GM23338 (cell line): ENCODE results near the gene S1PR3. TPM values are rescaled to one million over a fixed set of nuclear protein-coding genes. Genes with fewer than 3 reads are reported as not detected.

Experiments used
- ATAC-seq: fragments of 200-7000 bp; cut with Tn5 transposase; 3 replicates; pipeline ENCODE4 v1.9.1; 2020
- DNase-seq: peaks from one replicate; pipeline ENCODE4 v3.0.0-alpha.2; 2015; ENCODE audit warnings: low spot score
- H2AFZ ChIP-seq: fragments of 200-600 bp; sonication (generic); 2 replicates; pipeline ENCODE4 v1.8.0; 2016; ENCODE audit warnings: antibody characterized with exemption, mild to moderate bottlenecking, moderate library complexity
- H3F3A ChIP-seq: fragments of 200-600 bp; sonication (generic); replicated peaks from 2 replicates; pipeline ENCODE4 v1.8.0; 2017; ENCODE audit warnings: antibody characterized with exemption, mixed run types, low read depth
- H3K27ac ChIP-seq: fragments of 200-600 bp; sonication (generic); 2 replicates; pipeline ENCODE4 v1.6.1; 2016; ENCODE audit warnings: low read depth
- H3K27me3 ChIP-seq: fragments of 200-600 bp; sonication (generic); 2 replicates; pipeline ENCODE4 v1.8.0; 2016; ENCODE audit warnings: mild to moderate bottlenecking, mixed run types, moderate library complexity; ENCODE audit not compliant: insufficient read depth
- H3K36me3 ChIP-seq: fragments of 200-600 bp; sonication (generic); 2 replicates; pipeline ENCODE4 v1.8.0; 2016; ENCODE audit warnings: mild to moderate bottlenecking; ENCODE audit not compliant: insufficient read depth
- H3K4me1 ChIP-seq: fragments of 200-600 bp; sonication (generic); 2 replicates; pipeline ENCODE4 v1.8.0; 2016; ENCODE audit warnings: mild to moderate bottlenecking, moderate library complexity; ENCODE audit not compliant: insufficient read depth
- H3K4me2 ChIP-seq: fragments of 200-600 bp; sonication (generic); 2 replicates; pipeline ENCODE4 v1.7.1; 2017; ENCODE audit warnings: mixed run types
- H3K4me3 ChIP-seq: fragments of 200-600 bp; sonication (generic); 2 replicates; pipeline ENCODE4 v1.6.1; 2016; ENCODE audit warnings: mixed run types
- H3K79me2 ChIP-seq: fragments of 200-600 bp; sonication (generic); replicated peaks from 2 replicates; pipeline ENCODE4 v1.8.0; 2017; ENCODE audit warnings: mild to moderate bottlenecking; ENCODE audit not compliant: insufficient read depth
- H3K9me2 ChIP-seq: fragments of 200-600 bp; sonication (generic); 2 replicates; pipeline ENCODE4 v1.8.0; 2017; ENCODE audit not compliant: insufficient read depth
- H4K20me1 ChIP-seq: fragments of 200-600 bp; sonication (generic); replicated peaks from 2 replicates; pipeline ENCODE4 v1.8.0; 2017; ENCODE audit warnings: mild to moderate bottlenecking; ENCODE audit not compliant: insufficient read depth
- H3K27ac Mint-ChIP-seq: 2 replicates; pipeline ENCODE4 v1.8.0; 2020; ENCODE audit warnings: inconsistent platforms, mild to moderate bottlenecking, moderate library complexity, mixed read lengths
- H3K27me3 Mint-ChIP-seq: 3 replicates; pipeline ENCODE4 v1.8.0; 2022; ENCODE audit warnings: low read depth, mild to moderate bottlenecking, moderate library complexity, mixed read lengths, inconsistent platforms; ENCODE audit not compliant: insufficient read depth, poor library complexity
- H3K36me3 Mint-ChIP-seq: 3 replicates; pipeline ENCODE4 v1.8.0; 2021; ENCODE audit warnings: low read depth, mild to moderate bottlenecking, inconsistent platforms, moderate library complexity, mixed read lengths
- H3K4me1 Mint-ChIP-seq: 3 replicates; pipeline ENCODE4 v1.8.0; 2020; ENCODE audit warnings: mild to moderate bottlenecking, inconsistent platforms, mixed read lengths
- H3K4me3 Mint-ChIP-seq: 3 replicates; pipeline ENCODE4 v1.8.0; 2021; ENCODE audit warnings: moderate library complexity, mild to moderate bottlenecking, inconsistent platforms, mixed read lengths
- H3K9me3 Mint-ChIP-seq: 3 replicates; pipeline ENCODE4 v1.8.0; 2020; ENCODE audit warnings: moderate library complexity, mild to moderate bottlenecking, inconsistent platforms, mixed read lengths
- EZH2 ChIP-seq: fragments of 200-600 bp; sonication (generic); IDR thresholded peaks from one replicate; pipeline ENCODE4 v1.8.0; 2017; ENCODE audit warnings: antibody characterized with exemption, mild to moderate bottlenecking, low read depth; ENCODE audit not compliant: unreplicated experiment
- EZH2phosphoT487 ChIP-seq: fragments of 200-600 bp; sonication (generic); IDR thresholded peaks from one replicate; pipeline ENCODE4 v1.8.1; 2018; ENCODE audit warnings: antibody characterized with exemption; ENCODE audit not compliant: unreplicated experiment
- JUNB ChIP-seq: IDR thresholded peaks from one replicate; pipeline ENCODE4 v1.6.1; 2016; ENCODE audit warnings: antibody characterized with exemption; ENCODE audit not compliant: unreplicated experiment
- NANOG ChIP-seq: IDR thresholded peaks from 2 replicates; pipeline ENCODE4 v1.6.1; 2016; ENCODE audit warnings: antibody characterized with exemption, borderline replicate concordance
- POLR2AphosphoS5 ChIP-seq: IDR thresholded peaks from 2 replicates; pipeline ENCODE4 v1.6.1; 2016; ENCODE audit warnings: antibody characterized with exemption, low read depth
- ZNF114 ChIP-seq: fragments of 250-450 bp; sonication (Bioruptor Pico); IDR thresholded peaks from 2 replicates; pipeline ENCODE4 v1.5.0; 2020; ENCODE audit warnings: mild to moderate bottlenecking, moderate library complexity
- polyA plus RNA-seq: library from polyadenylated mRNA; unstranded; fragments of >200 nt; fragmentation: Nextera tagmentation; extraction: Ambion mirVana; gene quantifications from 2 replicates; pipeline ENCODE4 v1.2.1, GENCODE V29; 2016
- total RNA-seq: library from RNA; depleted of rRNA; stranded (reverse); fragments of >200 nt; shearing (Covaris generic); gene quantifications from 2 replicates; pipeline ENCODE4 v1.2.3, GENCODE V29; 2014
- TF ChIP-seq, protein P1 (sequence below), 2 experiments: fragments of 200-600 bp in 1 of 2; sonication (generic) in 1 of 2; conservative IDR thresholded peaks; 2 replicates each; pipeline versions ENCODE4 v1.5.1 to v1.6.1; 2016 to 2017; ENCODE audit warnings: antibody characterized with exemption in 2 of 2, low read depth in 2 of 2, mild to moderate bottlenecking in 2 of 2, moderate library complexity in 1 of 2
- TF ChIP-seq, protein P2 (sequence below): IDR thresholded peaks from 2 replicates; pipeline ENCODE4 v1.6.1; 2016; ENCODE audit warnings: antibody characterized with exemption
- TF ChIP-seq, protein P3 (sequence below): IDR thresholded peaks from one replicate; pipeline ENCODE4 v1.6.1; 2018; ENCODE audit warnings: antibody characterized with exemption; ENCODE audit not compliant: unreplicated experiment

The S1PR3 gene
- total and polyA plus RNA-seq, 2 experiments from 2014 or later = 2.1 to 7.6 TPM

DNA sequence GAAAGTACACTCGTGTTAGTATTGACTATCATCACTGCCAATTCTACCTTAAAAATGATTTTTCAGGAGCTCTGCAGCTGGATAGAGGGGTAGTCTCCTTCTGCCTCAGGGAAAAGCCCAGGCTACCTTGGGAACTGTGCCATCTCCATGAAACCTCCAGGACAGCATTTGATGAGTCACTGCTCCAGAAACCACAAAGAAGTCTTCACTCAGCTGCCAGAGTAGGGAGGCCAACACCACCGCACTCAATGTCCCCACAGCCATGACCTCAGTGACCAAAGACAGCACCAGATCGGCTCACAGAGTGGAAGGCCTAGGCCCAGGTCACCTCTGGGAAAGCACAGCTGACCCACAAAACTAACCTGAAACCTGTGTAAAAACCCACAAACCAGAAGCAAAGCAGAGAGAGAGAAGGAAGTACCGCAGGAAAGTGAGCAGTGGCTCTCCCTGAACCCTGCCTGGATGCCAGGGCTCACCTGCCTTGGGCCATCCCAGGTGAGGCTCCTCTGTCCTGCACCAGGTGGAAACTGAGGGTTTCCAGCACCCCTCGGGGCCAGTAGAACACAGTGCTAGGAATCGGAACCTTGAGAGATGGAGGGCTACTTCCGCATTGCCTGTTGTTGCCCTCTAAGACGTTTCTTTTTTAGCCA lies 30.0 kb downstream of the S1PR3 start (continued):
- TF ChIP-seq NANOG (no peak), ZNF114 (CRISPR knock-in tag) (no peak), JUNB (no peak), EZH2 (no peak), EZH2phosphoT487 (no peak)
- TF ChIP-seq, protein P1, sequence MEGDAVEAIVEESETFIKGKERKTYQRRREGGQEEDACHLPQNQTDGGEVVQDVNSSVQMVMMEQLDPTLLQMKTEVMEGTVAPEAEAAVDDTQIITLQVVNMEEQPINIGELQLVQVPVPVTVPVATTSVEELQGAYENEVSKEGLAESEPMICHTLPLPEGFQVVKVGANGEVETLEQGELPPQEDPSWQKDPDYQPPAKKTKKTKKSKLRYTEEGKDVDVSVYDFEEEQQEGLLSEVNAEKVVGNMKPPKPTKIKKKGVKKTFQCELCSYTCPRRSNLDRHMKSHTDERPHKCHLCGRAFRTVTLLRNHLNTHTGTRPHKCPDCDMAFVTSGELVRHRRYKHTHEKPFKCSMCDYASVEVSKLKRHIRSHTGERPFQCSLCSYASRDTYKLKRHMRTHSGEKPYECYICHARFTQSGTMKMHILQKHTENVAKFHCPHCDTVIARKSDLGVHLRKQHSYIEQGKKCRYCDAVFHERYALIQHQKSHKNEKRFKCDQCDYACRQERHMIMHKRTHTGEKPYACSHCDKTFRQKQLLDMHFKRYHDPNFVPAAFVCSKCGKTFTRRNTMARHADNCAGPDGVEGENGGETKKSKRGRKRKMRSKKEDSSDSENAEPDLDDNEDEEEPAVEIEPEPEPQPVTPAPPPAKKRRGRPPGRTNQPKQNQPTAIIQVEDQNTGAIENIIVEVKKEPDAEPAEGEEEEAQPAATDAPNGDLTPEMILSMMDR (conservative IDR thresholded peaks at IDR 0.05; ENCODE audit: low read depth in 2 of 2) = no peak
- TF ChIP-seq, protein P2, sequence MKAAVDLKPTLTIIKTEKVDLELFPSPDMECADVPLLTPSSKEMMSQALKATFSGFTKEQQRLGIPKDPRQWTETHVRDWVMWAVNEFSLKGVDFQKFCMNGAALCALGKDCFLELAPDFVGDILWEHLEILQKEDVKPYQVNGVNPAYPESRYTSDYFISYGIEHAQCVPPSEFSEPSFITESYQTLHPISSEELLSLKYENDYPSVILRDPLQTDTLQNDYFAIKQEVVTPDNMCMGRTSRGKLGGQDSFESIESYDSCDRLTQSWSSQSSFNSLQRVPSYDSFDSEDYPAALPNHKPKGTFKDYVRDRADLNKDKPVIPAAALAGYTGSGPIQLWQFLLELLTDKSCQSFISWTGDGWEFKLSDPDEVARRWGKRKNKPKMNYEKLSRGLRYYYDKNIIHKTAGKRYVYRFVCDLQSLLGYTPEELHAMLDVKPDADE = no peak

DNA sequence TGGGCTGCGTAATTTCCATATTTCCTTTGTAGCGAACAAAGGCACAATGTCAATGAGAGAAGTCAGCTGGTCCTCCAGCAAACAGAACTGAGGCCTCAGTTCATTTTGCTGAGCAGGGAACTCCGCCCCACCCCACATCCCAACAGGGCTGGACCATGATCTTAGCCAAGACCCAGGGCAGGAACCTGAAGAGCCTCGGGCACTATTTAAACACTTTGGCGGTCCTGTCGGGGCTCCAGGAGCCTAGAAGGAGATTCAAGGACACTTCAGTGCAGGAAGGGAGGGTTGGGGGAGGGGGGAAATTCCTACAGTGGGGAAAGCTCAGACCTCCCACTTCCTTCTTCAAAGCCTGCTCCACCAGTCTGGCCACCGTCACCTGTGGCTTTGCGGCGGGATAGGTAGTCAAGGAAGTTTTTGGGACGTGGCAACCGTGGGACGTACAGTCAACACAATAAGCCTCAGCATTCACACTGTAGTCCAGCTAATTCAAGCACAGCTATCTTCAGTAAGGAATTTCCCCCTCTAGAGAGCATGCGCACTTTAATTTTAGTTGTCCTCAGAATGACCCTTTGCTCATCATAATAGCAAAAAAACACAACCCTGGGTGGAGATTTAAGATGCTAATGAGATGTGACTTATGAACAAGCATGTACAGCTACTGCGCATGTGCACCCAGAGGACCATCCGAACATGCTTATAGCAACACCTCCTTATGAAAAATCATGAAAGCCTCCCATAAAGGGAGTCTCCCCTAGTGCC lies 30.9 kb downstream of the S1PR3 start:
- H3K27me3 Mint-ChIP-seq = peaks cover 10% of the 10 kb centered on the region
- Histone ChIP-seq H3K4me2 (peak overlapping the region; percentile 57), H4K20me1 (no peaks in the 10 kb centered on the region)

More for the DNA sequence above, 30.9 kb downstream of the S1PR3 start:
- Histone ChIP-seq H3F3A (no peaks in the 10 kb centered on the region), H3K9me2 (peaks cover 5% of the 10 kb centered on the region; the same call in 1 of the 2 replicates), H3K4me1 (0 out of 2 replicates have a peak, but pooled peaks cover 6% of the 10 kb centered on the region), H3K36me3 (no peaks in the 10 kb centered on the region), H3K4me3 (no peak overlapping the region), H2AFZ (0 out of 2 replicates have a peak overlapping the region, but pooled peaks have one; percentile 43), H3K27me3 (no peaks in the 10 kb centered on the region), H3K79me2 (no peaks in the 10 kb centered on the region), H3K27ac (no peak overlapping the region)
- no peak overlapping the region; the same call in 2 of the 3 replicates for H3K4me3 Mint-ChIP-seq
- peaks cover 17% of the 10 kb centered on the region for H3K4me1 Mint-ChIP-seq
- DNase-seq (peak; percentile 23), ATAC-seq (peak; percentile 42)
- no peak overlapping the region for H3K27ac Mint-ChIP-seq
- TF ChIP-seq, protein P3, sequence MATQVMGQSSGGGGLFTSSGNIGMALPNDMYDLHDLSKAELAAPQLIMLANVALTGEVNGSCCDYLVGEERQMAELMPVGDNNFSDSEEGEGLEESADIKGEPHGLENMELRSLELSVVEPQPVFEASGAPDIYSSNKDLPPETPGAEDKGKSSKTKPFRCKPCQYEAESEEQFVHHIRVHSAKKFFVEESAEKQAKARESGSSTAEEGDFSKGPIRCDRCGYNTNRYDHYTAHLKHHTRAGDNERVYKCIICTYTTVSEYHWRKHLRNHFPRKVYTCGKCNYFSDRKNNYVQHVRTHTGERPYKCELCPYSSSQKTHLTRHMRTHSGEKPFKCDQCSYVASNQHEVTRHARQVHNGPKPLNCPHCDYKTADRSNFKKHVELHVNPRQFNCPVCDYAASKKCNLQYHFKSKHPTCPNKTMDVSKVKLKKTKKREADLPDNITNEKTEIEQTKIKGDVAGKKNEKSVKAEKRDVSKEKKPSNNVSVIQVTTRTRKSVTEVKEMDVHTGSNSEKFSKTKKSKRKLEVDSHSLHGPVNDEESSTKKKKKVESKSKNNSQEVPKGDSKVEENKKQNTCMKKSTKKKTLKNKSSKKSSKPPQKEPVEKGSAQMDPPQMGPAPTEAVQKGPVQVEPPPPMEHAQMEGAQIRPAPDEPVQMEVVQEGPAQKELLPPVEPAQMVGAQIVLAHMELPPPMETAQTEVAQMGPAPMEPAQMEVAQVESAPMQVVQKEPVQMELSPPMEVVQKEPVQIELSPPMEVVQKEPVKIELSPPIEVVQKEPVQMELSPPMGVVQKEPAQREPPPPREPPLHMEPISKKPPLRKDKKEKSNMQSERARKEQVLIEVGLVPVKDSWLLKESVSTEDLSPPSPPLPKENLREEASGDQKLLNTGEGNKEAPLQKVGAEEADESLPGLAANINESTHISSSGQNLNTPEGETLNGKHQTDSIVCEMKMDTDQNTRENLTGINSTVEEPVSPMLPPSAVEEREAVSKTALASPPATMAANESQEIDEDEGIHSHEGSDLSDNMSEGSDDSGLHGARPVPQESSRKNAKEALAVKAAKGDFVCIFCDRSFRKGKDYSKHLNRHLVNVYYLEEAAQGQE = no peak
- TF ChIP-seq POLR2AphosphoS5 (no peak), EZH2 (no peak)
- peaks cover 15% of the 10 kb centered on the region for H3K36me3 Mint-ChIP-seq
- H3K9me3 Mint-ChIP-seq = peaks cover 9% of the 10 kb centered on the region
